Fibroblast of lung (primary cell): ENCODE data around the gene PPP4R3B.

Experiments
- EZH2 ChIP-seq: IDR thresholded peaks from 2 replicates; pipeline ENCODE4 v1.5.1; 2012; ENCODE audit warnings: low read length, control low read depth, mild to moderate bottlenecking; ENCODE audit errors: missing control alignments
- TF ChIP-seq, protein P1 (sequence below), 2 donors: IDR thresholded peaks in 1 of 2; conservative IDR thresholded peaks in 1 of 2; 1 replicate in 1 of 2; 2 replicates in 1 of 2; pipeline ENCODE4 v1.5.1; 2011 to 2012; ENCODE audit warnings: low read length in 2 of 2, control low read depth in 1 of 2, inconsistent platforms in 1 of 2, low read depth in 1 of 2, mild to moderate bottlenecking in 1 of 2

DNA sequence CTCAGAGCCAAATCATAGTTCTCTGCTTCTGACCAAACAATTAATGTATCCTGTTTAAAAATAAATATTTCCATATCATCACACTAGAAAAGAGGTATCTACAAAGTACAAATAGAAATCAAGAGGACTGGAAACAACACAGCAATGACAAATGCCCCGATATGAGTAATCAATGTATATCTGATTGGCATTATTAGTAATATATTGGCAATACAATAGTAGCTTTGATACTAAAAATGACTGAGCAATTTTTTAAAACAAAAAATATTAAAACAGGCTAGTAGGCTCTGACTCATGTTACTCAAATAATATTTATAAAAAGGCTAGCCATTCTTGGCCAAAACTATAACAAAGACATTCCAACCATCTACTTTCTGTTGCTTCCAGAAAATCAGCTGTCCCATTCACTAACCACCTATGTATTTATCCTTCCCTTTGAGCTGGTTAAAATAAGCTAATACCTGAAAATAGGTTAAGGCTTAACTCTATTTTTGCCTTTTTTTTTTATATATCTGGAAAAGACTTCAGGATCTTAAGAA lies 13.3 kb downstream of the PPP4R3B start:
- TF ChIP-seq, protein P1, sequence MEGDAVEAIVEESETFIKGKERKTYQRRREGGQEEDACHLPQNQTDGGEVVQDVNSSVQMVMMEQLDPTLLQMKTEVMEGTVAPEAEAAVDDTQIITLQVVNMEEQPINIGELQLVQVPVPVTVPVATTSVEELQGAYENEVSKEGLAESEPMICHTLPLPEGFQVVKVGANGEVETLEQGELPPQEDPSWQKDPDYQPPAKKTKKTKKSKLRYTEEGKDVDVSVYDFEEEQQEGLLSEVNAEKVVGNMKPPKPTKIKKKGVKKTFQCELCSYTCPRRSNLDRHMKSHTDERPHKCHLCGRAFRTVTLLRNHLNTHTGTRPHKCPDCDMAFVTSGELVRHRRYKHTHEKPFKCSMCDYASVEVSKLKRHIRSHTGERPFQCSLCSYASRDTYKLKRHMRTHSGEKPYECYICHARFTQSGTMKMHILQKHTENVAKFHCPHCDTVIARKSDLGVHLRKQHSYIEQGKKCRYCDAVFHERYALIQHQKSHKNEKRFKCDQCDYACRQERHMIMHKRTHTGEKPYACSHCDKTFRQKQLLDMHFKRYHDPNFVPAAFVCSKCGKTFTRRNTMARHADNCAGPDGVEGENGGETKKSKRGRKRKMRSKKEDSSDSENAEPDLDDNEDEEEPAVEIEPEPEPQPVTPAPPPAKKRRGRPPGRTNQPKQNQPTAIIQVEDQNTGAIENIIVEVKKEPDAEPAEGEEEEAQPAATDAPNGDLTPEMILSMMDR (conservative IDR thresholded peaks at IDR 0.05 in 1 of 2, IDR thresholded peaks at IDR 0.05 in 1 of 2; ENCODE audit: low read depth in 1 of 2, low read length in 2 of 2): no peak
- TF ChIP-seq EZH2: no peak
